GM13976 (cell line): ENCODE results near the gene KCNIP1.

Source experiments
- DNase-seq: peaks from one replicate; pipeline ENCODE4 v3.0.0; 2012; ENCODE audit warnings: low spot score
- CTCF ChIP-seq: IDR thresholded peaks from 2 replicates; pipeline ENCODE4 v1.5.1; 2012; ENCODE audit warnings: borderline replicate concordance, mild to moderate bottlenecking; ENCODE audit not compliant: insufficient read depth; ENCODE audit errors: extremely low read depth, missing control alignments, control extremely low read depth
- in situ Hi-C: fragments of 300-500 bp; cut with MboI; formaldehyde crosslinking; loops from one replicate; pipeline ENCODE4 v1.12.0; 2022; ENCODE audit warnings: low sequenced_read_pairs, mixed read lengths, inconsistent platforms; ENCODE audit not compliant: unreplicated experiment

KCNIP1 gene

DNA sequence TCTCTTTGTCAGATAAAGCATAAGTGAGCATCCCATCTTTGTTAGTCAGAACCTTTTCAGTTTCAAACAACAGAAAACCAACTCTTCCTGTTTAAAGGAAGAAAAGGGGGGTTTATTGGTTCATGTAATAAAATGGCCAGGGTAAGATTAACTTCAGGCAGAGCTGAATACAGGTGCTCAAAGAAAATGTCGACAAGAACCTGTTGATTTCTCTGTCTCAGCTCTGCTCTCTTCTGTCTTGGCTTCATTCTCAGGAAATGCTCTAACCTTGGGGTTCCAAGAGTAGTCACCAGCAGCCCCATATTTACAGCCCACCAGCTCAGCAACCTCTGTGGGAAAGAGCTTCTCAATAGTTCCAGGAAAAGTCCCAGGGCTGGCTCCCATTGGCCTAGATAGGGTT, 25.2 kb downstream of the KCNIP1 start:
- no peak for TF ChIP-seq CTCF
- no peak for DNase-seq
- in situ Hi-C loops: no loop called here

DNA sequence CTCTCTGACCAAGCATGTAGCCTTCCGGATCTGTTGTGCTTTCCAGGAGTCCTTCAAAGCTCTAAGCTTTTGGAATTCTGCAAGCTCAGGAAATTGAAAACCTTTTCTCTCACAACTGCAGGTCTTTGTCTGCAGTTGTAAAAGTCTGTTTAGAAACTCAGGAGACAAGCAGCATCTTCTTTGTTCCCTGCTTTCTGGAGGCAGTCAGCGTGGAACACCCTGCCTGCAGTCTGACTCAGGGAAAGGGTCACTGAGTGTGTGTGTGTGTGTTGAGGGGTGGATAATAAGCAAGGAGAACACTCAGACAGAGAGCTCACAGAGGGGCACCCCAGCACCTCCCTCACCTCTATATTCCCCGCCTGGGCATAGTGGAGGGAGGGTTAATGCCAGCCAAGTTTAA, 29.1 kb downstream of the KCNIP1 start:
- no peak for TF ChIP-seq CTCF
- in situ Hi-C loops: no loop called here
- DNase-seq: no peak

DNA sequence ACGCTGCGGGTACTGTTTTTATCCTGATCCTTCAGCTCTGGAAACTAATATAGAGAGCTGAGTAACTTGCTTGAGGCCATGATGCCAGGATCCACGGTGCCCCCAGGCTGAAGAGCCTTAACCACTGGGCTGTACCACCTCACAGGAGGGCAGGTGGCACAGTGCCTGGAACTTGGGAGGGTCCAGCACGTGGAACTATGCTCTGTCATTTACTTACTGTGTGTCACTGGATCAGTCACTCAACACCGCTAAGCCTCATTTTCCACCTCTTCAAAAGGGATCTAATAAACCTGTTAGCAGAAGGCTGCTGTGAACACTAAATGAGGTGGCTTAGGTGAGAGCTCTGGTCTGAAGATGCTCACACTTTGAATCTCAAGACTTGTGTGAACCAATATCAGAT, 29.6 kb downstream of the KCNIP1 start:
- no peak for DNase-seq
- in situ Hi-C loops: no loop called here
- TF ChIP-seq CTCF: no peak

- TF ChIP-seq CTCF: no peak
Observed at GRCh38 chr5:170534177-170534576, 30.4 kb downstream of the KCNIP1 start.

DNA sequence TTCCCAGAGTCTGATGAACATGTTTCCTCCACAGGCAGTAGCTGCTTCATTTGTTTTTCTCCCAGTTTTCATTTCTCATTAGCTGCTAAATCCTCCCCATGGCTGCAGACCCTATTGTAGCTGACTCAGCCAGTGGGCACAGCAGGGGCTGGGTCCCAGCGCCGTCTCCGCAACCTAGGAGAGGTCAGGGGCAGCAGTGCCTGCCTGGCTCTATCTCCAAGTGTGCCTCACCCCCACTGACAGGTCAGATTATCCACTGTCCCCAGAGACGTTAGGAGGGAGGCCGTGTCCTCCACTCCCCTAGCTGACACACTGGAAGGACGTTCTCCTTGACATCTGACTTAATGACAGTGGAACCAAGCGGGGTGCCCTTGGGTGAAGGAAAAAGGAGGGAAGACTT, 31.1 kb downstream of the KCNIP1 start:
- TF ChIP-seq CTCF: no peak
- in situ Hi-C loops: no loop called here
- no peak for DNase-seq

More at GRCh38 chr5:170534177-170534576, 30.4 kb downstream of the KCNIP1 start:
- DNase-seq: no peak
- in situ Hi-C loops: no loop called here

DNA sequence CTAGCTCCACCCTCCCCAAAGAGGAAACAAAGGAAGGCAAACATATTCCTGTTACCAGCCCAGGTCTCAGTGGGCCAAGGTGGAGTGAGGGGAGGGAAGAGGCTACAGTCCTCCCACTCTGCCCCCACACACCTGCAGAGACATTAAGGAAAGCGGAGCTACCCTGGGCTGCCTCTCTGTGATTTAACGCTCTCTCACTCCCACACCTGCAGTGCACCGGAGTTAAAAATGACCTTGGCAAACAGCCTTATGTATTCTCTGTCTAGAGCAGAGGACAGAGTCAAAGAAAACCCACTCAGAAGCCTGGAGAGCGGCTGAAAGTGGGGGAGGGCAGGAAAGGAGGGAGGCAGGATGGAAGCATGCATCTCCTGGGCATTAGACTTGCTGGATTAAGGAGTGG, 32.7 kb downstream of the KCNIP1 start:
- in situ Hi-C loops: no loop called here
- DNase-seq: no peak
- TF ChIP-seq CTCF: no peak
